AG09319 (cell line): ENCODE data around the gene SLU7.

Experiments used
- DNase-seq: peaks from one replicate; pipeline ENCODE4 v3.0.0-alpha.2; 2010; ENCODE audit warnings: low read depth; ENCODE audit errors: extremely low read depth
- CTCF ChIP-seq: IDR thresholded peaks from 2 replicates; pipeline ENCODE4 v1.5.1; 2011; ENCODE audit warnings: low read depth, mild to moderate bottlenecking, inconsistent platforms, low read length, moderate library complexity

SLU7 gene

GRCh38 chr5:160367885-160368284, 51.0 kb downstream of the SLU7 start:
- DNase-seq: no peak
- TF ChIP-seq CTCF: no peak

GRCh38 chr5:160367261-160367660, 51.6 kb downstream of the SLU7 start:
- TF ChIP-seq CTCF: no peak
- DNase-seq: no peak

- no peak for TF ChIP-seq CTCF
- DNase-seq: no peak
These were observed 52.7 kb downstream of the SLU7 start for GRCh38 chr5:160366230-160366629.

GRCh38 chr5:160363660-160364395, 55.1 kb downstream of the SLU7 start:
- DNase-seq: no peak
- TF ChIP-seq CTCF: no peak

GRCh38 chr5:160363211-160363610, 55.7 kb downstream of the SLU7 start:
- TF ChIP-seq CTCF: no peak
- no peak for DNase-seq

- no peak for TF ChIP-seq CTCF
These were observed 57.2 kb downstream of the SLU7 start for GRCh38 chr5:160361624-160362228.

GRCh38 chr5:160360310-160360709, 58.6 kb downstream of the SLU7 start:
- no peak for DNase-seq
- TF ChIP-seq CTCF: no peak

More at GRCh38 chr5:160361624-160362228, 57.2 kb downstream of the SLU7 start:
- DNase-seq: no peak
